Measurements from ENCODE around the gene C6orf136.

C6orf136 gene

DNA sequence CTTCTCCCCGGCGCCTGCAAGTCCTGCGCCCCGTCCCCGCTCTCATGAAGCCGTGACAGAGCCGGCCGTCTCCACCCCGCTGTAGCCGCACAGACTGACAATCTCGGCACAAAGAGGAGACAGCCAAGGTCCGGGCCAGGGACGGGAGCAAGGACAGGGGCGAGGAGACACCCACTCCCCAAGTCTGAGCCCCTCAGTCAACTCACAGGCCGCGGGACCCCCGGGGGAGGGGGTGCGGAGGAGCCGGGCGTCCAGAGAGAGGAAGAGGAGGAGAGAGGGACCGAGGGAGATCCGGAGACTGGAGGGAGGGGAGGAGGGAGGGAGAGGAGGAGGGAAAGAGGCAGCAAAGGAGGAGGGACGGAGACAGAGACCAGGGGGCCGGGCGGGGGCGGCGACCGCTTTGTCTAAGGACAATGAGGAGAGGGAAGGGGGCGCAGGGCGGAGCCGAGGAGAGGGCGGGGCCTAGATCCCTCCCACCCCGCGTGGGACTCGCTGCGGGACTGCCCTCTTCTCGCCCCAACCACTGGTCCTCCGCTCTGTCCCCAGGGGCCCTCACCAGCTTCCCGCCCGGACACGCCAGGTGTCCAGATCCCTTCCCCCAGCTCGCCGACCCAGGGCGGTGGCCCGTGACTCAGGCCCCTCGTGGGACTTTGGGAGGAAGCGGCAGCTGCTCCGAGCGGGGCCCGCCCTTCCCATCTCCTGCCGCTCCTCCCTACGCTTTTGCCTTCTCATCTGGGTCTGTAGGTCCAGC, 40.1 kb downstream of the C6orf136 start:
- peak; percentile 49 for DNase-seq (ENCODE audit: low read depth)

- no peak for DNase-seq (ENCODE audit: low read depth)
Observed at GRCh38 chr6:30687659-30688431, 40.9 kb downstream of the C6orf136 start.

GRCh38 chr6:30688569-30688968, 41.6 kb downstream of the C6orf136 start:
- DNase-seq (ENCODE audit: low read depth) = no peak

GRCh38 chr6:30689022-30689865, 42.3 kb downstream of the C6orf136 start:
- no peak for DNase-seq (ENCODE audit: low read depth)

- DNase-seq (ENCODE audit: low read depth) = no peak
Observed at GRCh38 chr6:30689985-30690384, 43.1 kb downstream of the C6orf136 start.

DNA sequence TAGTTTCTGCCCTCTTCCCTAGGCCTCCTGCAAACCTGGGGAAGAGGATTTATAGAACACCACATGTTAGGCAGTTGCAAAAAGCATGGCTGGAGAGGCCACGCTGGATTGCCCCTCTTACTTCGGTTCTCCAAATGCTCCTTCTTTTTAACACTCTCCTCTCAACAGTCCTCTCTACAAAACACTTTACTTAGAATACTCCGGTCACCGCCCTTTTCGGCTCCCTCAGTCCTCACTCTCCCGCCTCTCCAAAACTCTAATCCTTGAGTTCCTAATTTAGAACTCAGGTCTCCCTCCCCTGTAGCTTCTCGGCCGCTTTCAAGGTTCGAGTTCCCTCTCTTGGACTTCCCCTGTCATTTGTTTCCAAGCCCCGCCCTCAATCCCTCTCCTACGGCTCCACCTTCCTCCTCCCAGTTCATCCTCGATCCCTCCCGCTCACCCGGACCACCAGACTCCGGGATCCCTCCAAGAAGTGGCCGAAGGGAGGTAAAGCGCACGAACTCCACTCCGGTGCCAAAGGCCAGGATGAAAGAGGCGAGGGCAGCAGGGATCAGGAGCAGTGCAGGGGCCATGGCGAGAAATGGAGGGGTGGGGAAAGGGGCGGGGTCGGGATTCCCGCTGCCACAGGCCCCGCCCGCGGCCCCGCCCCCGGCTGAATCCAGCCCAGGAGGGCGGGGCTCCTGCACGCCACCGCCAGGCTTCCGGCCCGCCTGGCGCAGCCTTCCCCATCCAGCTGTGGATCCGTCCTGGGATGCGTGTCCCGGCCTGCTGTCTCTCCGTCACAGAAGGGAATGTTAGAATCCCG, 43.7 kb downstream of the C6orf136 start, which contains the start of gene NRM:
Gene NRM, minus strand, starts transcription at position 582 of the 805 bp plus-strand sequence. Its CDS starts 10 bp downstream, at position 572.
- DNase-seq (ENCODE audit: low read depth) = peak; percentile 30

- DNase-seq (ENCODE audit: low read depth) = no peak
Observed at GRCh38 chr6:30691208-30691847, 44.4 kb downstream of the C6orf136 start.

DNA sequence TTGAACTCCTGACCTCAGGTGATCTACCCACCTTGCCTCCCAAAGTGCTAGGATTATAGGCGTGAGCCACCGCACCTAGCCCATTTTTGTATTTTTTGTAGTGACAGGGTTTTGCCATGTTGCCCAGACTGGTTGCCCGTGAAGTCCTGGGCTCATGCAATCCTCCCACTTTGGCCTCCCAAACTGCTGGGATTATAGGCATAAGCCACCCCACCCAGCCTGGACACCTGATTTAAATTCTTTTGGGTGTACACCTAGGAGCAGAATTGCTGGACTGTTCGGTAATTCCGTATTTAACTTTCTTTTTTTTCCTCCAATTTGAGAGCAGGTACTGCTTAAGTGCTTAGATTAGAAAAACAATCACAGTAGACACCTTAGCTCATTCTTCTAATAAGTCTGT, 49.5 kb downstream of the C6orf136 start:
- no peak for DNase-seq (ENCODE audit: low read depth)

DNA sequence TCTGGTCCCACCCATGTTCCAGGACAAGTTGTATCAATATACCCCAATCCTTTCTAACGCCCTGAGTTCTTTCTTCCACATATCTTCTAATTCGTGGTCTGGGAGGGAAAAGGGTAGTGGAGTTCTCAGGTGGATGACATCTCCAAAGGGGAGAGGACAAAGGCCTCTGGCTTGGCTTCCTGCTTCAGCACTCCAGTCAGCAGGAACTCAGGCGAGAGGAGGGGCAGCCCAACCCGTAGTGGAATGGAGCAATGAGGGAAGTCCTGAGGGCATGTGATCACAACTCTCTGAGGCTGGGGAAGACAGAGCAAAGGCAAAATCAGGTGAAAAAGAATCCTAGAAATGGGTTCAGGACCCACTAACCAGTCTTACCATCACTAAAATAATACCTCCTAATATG, 53.4 kb downstream of the C6orf136 start:
- DNase-seq (ENCODE audit: low read depth) = no peak

All from activated gamma-delta T cell treated with anti-CD3 and anti-CD28 coated beads, Interleukin-2, amount 50 U/mL, for 16 hours (primary cell).